T follicular helper cell (primary cell): ENCODE measurements around the gene SLC39A13.

Experiments used
- DNase-seq: peaks from one replicate; pipeline ENCODE4 v3.0.0-alpha.2; 2020; ENCODE audit warnings: low read depth

Gene SLC39A13

GRCh38 chr11:47384498-47384897 lies 23.9 kb upstream of the SLC39A13 start:
- no peak for DNase-seq

DNA sequence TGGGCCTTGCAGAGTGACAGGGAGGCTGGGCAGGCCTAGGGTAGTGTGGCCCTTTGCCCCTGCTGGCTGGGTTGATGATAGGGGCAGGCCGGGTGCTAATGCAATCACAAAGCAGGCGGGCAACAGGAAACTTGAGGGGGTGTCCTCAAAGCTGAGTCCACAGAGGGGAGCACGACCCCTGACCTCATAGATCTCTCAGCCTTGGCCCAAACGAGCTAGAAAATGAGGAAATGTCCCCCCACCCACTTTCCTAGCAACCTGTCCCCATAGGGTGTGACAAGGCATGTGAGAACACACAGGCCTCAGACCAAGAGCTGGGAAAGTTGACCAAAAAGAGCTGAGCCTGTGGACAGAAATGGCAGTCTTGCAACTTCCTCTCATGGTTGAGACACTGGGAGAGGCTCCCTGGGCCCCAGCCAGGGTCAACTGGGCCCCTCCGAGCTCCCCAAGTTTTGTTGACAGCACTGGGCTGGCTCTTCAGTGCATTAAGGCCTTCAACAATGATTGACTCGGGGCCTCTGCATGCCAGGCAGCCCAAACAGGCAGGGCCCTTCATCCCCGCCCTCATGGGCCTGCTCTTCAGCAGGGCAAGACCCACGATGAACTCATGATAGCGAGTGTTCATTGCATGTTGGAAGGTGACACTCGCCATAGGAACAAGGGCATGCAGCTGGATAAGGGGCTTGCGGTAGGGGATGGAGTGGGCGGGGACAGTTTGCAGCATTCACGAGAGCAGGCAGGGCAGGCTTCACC lies 20.3 kb upstream of the SLC39A13 start:
- no peak for DNase-seq

GRCh38 chr11:47388697-47389576 lies 19.5 kb upstream of the SLC39A13 start:
- no peak for DNase-seq

GRCh38 chr11:47389577-47390421 lies 18.6 kb upstream of the SLC39A13 start:
- DNase-seq = no peak

GRCh38 chr11:47390422-47390760 lies 18.0 kb upstream of the SLC39A13 start:
- no peak for DNase-seq

- no peak for DNase-seq
Measured at GRCh38 chr11:47391077-47391583, 17.3 kb upstream of the SLC39A13 start.

DNA sequence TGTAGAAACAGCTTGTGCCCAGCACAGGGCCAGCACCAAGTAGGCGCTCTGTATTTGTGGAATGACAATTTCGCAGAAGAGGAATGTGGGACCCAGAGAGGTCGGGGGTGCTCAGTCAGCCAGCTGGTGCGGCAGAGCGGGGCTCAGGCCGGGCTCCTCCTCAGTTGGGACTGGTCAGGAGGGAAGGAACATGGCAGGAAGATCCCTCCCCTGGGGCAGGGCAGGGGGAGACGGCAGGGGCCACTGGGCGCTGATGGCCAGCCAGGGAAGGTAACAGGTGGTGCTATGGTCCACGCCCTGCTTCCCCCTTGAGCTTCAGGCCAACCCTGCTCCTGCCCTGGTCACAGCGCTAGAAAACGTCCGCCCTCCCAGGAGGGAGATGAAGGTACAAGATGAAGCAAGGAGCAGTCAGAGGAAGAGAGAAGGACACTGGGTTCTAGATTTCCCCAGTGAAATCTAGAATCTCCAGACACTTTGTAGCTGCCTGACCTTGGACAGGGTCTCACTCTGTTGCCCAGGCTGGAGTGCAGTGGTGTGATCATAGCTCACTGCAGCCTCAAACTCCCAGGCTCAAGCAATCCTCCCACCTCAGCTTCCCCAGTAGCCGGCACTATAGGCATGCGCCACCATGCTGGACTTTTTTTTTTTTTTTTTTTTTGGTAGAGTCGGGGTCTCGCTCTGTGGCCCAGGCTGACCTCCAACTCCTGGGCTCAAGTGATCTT lies 16.5 kb upstream of the SLC39A13 start:
- no peak for DNase-seq

DNA sequence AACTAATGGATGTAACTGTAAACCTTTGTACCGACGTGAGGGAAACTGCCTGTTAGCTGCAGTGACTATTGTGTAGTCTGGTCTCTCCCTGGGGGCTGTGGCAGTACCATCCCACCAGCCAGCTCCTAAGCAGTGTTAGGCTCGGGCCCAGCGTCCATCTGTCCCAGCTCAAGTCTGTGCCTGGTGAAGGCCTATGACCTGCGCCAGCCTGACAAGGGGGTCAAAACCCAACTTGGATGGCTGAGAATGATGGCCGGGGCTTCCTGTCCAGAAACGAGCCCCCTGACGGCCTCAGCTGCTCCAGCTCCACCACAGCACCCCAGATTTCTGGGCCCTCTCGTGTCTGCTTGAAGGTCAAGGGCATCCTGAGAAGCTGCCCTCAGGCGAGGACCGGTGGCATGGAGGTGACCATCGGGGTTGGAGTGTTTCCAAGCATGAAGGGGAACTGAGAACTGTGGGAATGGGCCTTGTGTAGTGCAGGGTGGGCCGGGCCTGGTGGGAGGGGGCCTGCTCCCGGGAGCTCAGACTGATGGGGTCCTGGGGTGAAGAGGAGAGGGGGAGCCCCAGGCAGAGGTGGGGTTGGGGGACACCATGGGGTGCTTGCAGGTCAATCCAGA lies 15.7 kb upstream of the SLC39A13 start:
- DNase-seq = no peak

DNA sequence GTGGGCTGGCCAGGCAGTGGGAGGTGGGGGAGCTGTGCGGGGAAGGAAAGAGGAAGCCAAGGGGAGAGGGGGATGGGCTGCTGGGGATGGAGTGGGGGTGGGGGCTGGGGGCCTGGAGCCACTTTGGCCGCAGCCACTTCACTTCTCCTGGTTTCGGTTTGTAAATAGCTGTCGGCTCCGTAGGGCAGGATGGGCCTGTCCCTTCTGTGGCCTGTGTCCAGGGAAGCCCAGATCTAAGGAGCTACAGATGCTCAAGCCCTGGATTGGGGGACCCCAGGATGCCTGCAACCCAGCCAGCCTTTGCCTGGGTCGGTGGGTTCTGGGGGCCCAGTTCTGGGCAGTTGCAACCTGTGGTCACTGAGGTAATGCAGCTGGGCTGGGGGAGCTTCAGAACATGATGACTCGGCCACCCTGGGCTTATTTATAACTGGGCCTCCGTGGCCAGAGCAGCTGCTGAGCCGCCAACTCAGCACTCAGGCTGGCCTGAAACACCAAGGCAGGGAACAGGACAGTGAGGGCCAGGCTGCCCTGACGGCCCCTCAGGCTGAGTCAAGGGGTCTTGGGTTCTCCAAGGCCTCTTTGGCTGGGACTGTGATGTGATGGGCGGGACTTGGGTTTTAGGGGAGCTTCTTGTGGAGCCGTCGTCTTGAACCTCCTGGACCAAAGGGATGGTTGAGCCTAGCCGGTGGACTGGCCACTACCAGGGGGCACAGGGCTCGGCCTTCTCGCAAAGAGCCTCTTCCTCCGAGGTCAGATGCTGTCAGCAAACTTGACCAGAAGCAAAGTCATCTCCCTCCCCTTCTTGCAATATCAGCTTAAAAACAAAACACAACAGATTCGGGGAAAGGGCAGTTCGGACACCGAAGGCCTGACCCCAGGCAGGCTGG lies 15.0 kb upstream of the SLC39A13 start:
- DNase-seq = no peak

GRCh38 chr11:47394050-47394321 lies 14.4 kb upstream of the SLC39A13 start:
- no peak for DNase-seq

GRCh38 chr11:47394322-47395222 lies 13.8 kb upstream of the SLC39A13 start:
- DNase-seq = no peak

DNA sequence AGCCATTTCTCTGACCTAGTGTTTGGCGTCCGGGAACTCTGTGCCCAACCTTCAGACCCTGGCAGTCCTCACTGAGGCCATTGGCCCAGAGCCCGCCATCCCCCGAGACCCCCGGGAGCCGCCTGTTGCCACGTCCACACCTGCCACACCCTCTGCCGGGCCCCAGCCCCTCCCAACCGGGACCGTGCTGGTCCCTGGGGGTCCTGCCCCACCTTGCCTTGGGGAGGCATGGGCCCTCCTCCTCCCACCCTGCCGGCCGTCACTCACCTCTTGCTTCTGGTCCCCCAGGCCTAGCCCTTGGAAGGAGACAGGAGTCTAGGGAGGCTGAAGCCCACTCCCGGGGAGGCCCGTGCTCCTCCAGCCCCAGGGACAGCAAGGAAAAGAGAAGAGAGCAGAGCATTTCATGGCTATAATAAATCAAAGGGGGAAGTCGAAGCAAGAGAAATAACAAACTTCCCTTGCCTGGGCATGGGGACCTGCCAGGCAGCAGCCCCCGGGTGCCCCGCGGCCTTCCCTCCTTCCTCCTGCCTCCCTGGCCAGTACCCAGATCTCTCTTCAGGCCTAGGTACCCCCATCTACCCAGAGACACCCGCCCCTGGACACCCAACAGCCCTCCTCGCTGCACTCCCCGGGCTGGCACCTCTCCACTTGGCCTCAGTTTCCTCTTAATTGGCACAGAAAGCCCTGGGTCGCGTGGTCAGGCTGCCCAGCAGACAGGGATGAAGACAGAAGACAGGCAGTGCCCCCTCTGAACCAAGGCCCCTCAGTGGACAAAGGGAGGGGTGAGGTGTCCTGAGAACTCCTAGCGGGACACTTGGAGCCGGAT lies 13.0 kb upstream of the SLC39A13 start:
- DNase-seq = no peak

DNA sequence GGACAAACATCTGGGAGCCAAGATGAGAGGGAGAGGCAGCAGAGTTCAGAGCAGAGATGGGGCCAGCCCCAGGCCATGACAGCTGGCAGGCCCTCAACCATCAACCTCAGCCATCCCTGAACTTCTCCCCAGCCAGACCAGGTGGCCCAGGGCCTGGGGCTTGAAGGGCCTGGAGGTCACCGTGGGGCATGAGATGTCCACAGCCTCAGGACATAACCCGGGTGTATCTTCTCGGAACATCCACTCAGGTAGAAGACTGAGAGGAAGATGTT lies 12.4 kb upstream of the SLC39A13 start:
- DNase-seq = no peak

- no peak for DNase-seq
Measured at GRCh38 chr11:47398011-47398410, 10.4 kb upstream of the SLC39A13 start.

- no peak for DNase-seq
Measured at GRCh38 chr11:47398551-47398950, 9.8 kb upstream of the SLC39A13 start.

GRCh38 chr11:47399860-47400767 lies 8.3 kb upstream of the SLC39A13 start:
- no peak for DNase-seq

- no peak for DNase-seq
Measured at GRCh38 chr11:47400768-47401279, 7.6 kb upstream of the SLC39A13 start.
